GM21447 (cell line): ENCODE data around the gene TXLNA.

ENCODE experiments used
- ATAC-seq: cut with Tn5 transposase; IDR thresholded peaks from one replicate; pipeline ENCODE4 v1.9.1; 2021; ENCODE audit not compliant: unreplicated experiment

TXLNA gene

GRCh38 chr1:32242341-32242851, 62.9 kb downstream of the TXLNA start:
- no peak for ATAC-seq

GRCh38 chr1:32246888-32247273, 67.4 kb downstream of the TXLNA start, which contains the start of gene FAM167B:
FAM167B (plus strand) TSS chr1:32247222; CDS start chr1:32247422, 200 bp downstream.
- ATAC-seq: no peak

- no peak for ATAC-seq
Observed at GRCh38 chr1:32247452-32247851, 68.0 kb downstream of the TXLNA start.
